VCaP (cell line): Measurements from ENCODE around the gene ZNF750.
A peak's percentile ranks its signal among the peaks of the same experiment; 100 is the strongest.

ENCODE experiments used
- H3K27ac ChIP-seq: fragments of 450-650 bp; 2 replicates; pipeline ENCODE4 v1.5.1; 2017
- CTCF ChIP-seq: fragments of 450-650 bp; conservative IDR thresholded peaks from 2 replicates; pipeline ENCODE4 v1.5.1; 2017; ENCODE audit warnings: mild to moderate bottlenecking, moderate library complexity

The ZNF750 gene

GRCh38 chr17:82812601-82813000 is 27.2 kb downstream of the ZNF750 start:
- H3K27ac ChIP-seq: no peak overlapping the region
- TF ChIP-seq CTCF: no peak

- H3K27ac ChIP-seq: no peak overlapping the region
- TF ChIP-seq CTCF: no peak
These were observed 27.8 kb downstream of the ZNF750 start for GRCh38 chr17:82812058-82812457.

GRCh38 chr17:82810644-82811430 is 29.0 kb downstream of the ZNF750 start:
- no peak overlapping the region for H3K27ac ChIP-seq
- no peak for TF ChIP-seq CTCF

- no peak for TF ChIP-seq CTCF
- no peak overlapping the region for H3K27ac ChIP-seq
These were observed 30.6 kb downstream of the ZNF750 start for GRCh38 chr17:82808921-82809905.

- no peak overlapping the region for H3K27ac ChIP-seq
- TF ChIP-seq CTCF: no peak
These were observed 31.8 kb downstream of the ZNF750 start for GRCh38 chr17:82808006-82808405.

GRCh38 chr17:82807562-82807961 is 32.3 kb downstream of the ZNF750 start:
- no peak overlapping the region for H3K27ac ChIP-seq
- no peak for TF ChIP-seq CTCF

GRCh38 chr17:82807101-82807500 is 32.7 kb downstream of the ZNF750 start:
- TF ChIP-seq CTCF: no peak

More at GRCh38 chr17:82807101-82807500, 32.7 kb downstream of the ZNF750 start:
- H3K27ac ChIP-seq: 0 out of 2 replicates have a peak overlapping the region, but pooled peaks have one; percentile 4
